Erythroblast (primary cell): Measurements from ENCODE around the gene FGF6.

Source experiments
- DNase-seq, 2 experiments: peaks; one replicate each; lab custom pipeline; 2025; lab: John Stamatoyannopoulos, UW
- GATA1 ChIP-seq: IDR thresholded peaks from 2 replicates; pipeline ENCODE4 v1.6.1; 2011; ENCODE audit warnings: low read depth, mild to moderate bottlenecking, control low read depth, low read length, moderate library complexity
- POLR2A ChIP-seq: IDR thresholded peaks from 2 replicates; pipeline ENCODE4 v1.6.1; 2011; ENCODE audit warnings: mild to moderate bottlenecking, low read length

The FGF6 gene

GRCh38 chr12:4454315-4454860 is 8.8 kb upstream of the FGF6 start:
- DNase-seq: no peak
- TF ChIP-seq POLR2A (no peak), GATA1 (no peak)

DNA sequence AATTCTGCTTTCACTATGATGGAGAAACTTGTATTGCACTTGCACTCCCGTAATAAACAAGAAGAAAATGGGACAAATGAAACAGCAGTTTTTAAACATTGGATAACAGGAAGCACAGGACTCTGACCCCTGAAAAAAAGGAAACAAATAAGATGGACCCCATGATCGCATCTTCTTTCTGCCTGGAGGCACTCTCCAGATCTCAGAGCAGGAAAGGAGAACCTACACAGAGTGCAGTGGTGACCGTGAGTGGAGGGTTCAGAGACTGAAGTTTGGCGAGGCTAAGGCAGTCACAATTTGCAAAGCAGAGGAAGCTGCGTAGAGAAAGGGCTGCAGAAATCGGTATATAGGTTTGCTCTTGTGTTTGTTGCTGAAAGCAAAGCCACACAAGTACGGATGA is 6.1 kb upstream of the FGF6 start:
- TF ChIP-seq GATA1: no peak
- TF ChIP-seq POLR2A: no peak
- no peak for DNase-seq

DNA sequence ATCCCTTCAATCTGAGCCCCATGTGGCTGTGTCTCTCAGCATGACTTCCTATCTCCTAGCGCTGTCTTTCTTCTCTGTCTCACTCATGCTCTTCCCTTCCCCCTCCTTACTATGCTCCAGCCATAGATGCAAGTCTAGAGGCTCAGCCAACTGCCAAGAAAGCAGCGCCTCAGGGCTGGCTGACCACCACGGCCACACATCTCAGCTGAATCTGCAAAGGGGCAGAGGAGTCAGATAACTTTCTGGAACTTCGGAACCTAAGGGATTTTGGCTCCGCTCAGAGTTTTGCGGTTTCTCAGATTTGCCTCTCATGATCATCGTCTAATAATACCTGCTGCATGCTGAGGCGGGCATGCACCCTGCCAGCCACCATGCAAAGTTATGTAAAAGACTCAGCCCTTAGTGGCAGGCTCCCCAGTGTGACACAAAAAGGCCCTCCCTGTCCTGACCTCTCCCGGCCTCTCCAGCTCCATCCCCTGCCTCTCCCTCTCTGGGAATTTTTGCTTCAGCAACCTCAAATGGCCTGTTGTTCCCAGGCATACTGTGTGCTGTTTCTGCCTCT is 5.0 kb upstream of the FGF6 start:
- no peak for TF ChIP-seq GATA1
- TF ChIP-seq POLR2A: no peak
- no peak for DNase-seq

DNA sequence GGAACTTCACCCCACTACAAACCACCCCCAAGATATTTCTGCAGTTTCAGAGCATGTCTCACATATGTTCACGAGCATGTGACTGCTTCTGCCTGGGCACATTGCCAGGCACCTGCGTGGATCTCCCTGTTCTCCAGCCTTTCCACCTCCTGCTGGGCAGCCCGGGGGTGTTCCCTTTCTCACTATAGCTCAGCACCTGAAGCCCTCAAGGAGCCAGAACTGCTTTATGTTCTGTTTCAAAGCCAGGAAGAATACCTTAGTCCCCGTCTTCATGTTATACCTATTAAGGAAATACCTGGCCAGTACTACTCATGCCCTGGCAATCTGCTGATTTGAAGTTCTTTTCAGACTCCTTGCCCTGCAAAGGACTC is 4.2 kb upstream of the FGF6 start:
- TF ChIP-seq GATA1 (no peak), POLR2A (no peak)
- no peak for DNase-seq

DNA sequence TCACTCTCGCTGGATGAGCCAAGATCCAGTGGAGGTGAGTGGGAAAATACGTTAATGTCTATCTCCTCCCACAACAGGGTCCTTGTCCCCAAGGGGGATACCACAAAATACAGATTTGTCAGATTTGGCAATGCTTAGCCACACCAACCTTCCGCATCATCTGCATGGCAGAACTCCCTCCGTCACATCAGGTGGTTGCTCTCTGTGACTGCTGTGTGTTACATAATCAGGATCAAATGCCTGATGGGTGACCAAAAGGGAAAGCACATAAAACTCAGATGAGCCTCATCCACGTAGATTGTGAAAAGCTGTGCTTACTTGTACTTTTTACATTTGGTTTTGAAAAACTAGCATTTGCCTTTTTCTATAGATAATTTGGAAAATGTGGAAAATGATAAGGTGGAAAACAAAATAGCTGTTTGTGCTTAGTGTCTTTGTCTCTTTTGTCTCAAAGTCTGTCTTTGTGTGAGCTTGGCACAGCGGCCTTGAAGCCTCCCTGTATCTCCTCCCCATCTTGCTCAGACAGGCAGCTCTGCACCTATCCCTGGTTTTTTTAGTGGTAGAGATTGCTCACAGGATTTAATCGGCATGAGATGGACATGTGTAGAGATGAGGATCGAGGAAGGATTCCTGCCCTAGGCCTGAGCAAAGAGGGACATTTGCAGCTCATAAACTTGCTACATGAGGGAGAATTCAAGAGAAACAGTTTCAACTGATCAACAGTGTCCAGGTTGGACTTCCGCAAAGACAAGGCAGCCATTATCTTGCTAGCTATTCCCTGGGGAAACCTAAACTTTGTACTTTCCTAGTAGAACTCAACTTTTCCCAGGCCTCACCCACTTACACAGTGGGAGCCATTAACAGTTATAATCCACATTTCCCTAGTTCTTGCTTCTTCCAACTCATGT is 3.6 kb upstream of the FGF6 start:
- no peak for TF ChIP-seq POLR2A
- TF ChIP-seq GATA1: no peak

DNA sequence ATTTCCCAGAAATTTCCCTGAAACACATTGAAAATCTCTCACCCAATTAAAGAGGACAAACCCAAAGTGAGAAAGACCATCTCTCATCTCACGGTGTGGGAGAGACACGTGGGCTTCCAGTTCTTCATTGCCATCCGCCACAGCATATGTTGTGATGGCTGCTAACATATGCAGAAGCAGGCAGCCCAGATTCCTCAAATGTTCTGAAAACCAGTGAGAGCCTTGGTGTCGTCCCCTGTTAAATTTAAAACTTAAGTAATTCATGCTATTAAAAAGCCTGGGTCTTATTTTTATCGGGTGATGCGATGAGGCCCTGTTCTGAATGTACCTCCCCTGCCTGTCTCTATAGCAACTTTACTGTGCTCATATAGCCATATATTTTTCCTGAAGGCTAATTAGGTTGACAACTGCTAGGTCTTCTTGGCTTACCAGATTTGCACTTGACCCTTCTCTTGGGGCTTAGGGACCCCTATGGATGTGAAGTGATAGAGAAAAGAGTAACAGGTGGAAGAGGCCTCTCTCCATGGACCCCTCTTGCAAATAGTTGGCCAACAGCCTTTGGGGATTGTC is 2.8 kb upstream of the FGF6 start:
- TF ChIP-seq POLR2A: no peak
- TF ChIP-seq GATA1: no peak

More for the DNA sequence above, 3.6 kb upstream of the FGF6 start:
- DNase-seq: no peak

DNA sequence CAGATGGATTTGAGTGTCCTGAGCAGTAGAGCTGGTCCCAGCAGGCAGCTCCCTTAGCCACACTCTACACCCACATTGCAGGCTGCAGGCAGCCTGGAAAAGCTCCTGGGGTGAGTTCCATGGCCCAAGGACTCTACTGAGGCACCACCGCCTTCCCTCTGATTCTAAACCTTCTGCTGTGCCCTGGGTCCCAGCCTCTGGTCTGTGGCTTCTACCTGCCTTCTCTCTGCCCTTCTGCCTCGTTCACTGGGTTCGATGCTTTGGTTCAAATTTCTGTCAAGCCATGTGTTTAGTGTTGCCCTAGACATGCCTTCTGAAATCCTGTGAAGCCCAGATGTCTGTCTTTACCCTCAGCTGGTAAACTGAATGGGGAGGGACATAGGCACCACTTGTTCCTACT is 1.5 kb upstream of the FGF6 start:
- TF ChIP-seq GATA1 (no peak), POLR2A (no peak)
- no peak for DNase-seq

More for the DNA sequence above, 2.8 kb upstream of the FGF6 start:
- no peak for DNase-seq

DNA sequence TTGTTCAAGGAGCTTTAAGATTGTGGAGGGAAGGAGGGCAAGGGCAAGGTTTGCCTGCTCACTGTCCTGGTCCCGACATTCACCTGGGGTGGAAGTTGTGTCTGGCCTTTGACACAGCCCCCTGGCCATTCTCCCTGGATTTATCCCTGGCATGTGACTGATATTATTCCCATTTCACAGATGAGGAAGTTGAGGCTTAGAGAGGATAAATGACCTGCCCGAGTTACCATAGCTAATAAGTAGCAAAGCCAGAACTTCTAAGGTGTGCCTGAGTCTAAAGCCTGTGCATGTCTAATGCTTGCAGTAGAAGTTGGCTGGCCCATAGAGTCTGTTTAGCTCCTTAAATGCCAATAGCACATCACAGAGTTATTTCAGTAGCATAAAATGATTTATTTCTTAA is 720 bp upstream of the FGF6 start:
- no peak for DNase-seq
- no peak for TF ChIP-seq POLR2A
- no peak for TF ChIP-seq GATA1

GRCh38 chr12:4444031-4444430 is 1.6 kb downstream of the FGF6 start:
- DNase-seq: no peak
- TF ChIP-seq POLR2A: no peak
- TF ChIP-seq GATA1: no peak

DNA sequence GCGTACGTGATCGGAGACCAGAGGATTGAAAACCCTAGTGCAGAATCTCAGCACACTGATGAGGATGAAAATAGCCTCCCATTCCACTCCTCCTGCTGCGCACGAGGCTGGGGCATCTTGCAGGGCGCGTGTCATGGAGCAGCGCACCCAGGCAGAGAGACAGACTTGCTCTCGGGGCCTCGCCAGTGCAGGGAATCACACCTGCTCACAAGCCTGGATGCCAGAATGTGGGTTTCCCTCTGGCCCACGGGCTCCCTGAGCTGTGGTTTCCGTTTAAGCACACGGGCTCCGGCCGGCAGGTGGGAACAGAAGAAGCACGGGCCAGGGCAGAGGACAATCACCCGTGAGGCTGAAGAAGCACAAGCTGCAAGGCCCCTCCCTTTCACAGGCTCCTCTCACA is 2.0 kb downstream of the FGF6 start:
- TF ChIP-seq POLR2A: no peak
- no peak for TF ChIP-seq GATA1
- DNase-seq: no peak

- TF ChIP-seq GATA1 (no peak), POLR2A (no peak)
- DNase-seq: no peak
Measured at GRCh38 chr12:4441355-4442335, 4.0 kb downstream of the FGF6 start.

- TF ChIP-seq GATA1 (no peak), POLR2A (no peak)
- DNase-seq: no peak
Measured at GRCh38 chr12:4440187-4440941, 5.3 kb downstream of the FGF6 start.

DNA sequence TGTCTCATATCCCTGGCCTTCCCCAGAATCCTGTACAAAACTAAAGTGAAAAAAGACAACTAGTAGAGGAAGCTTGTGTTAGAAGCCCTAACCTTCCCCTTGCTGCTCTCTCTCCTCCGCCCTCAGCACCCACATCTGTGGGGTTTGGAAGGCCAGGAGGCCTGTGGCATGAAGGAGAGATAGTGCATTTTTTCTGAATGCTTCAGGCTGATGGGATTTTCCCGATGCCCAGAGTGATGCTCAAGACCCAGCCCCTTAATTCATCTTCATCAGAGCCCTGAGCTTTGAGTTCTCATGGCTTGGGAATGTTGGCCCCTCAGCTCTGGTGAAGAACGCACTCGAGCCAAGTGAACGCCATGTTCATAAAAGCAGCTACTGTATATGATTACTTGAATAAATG is 5.9 kb downstream of the FGF6 start:
- TF ChIP-seq POLR2A (no peak), GATA1 (no peak)
- DNase-seq: no peak
